Left cardiac atrium (tissue), 4 donors: Measurements from ENCODE around the gene SCYGR1. TPM values are rescaled to one million over a fixed set of nuclear protein-coding genes. Genes with fewer than 3 reads are reported as not detected.

Source experiments
- ATAC-seq, 2 donors: fragments of 200-7000 bp; cut with Tn5 transposase; one replicate each; pipeline ENCODE4 v1.9.1; 2020; ENCODE audit warnings: mild to moderate bottlenecking in 2 of 2, moderate library complexity in 2 of 2
- DNase-seq: peaks from one replicate; pipeline ENCODE4 v3.0.0-alpha.2; 2020
- intact Hi-C, 2 donors: fragments of 100-400 bp; cut with DNase I; formaldehyde crosslinking; loops; one replicate each; pipeline versions ENCODE4 v1.14.1 to v1.15.1; 2022 to 2023
- total RNA-seq, 2 donors: library from RNA; stranded (reverse); fragmentation: NEBNext Ultra II Directional; extraction: Animal tissue kit (Norgen Biotek cat#: 25700); gene quantifications; one replicate each; pipeline ENCODE4 v1.2.1, GENCODE V29; 2021
- donor health status: DM: no; HTN: yes; CAD: no.
- donor health status: DM: no; HTN: yes; CAD: no; lungs with severe emphysema.
- donor health status: DM: yes; HTN: yes; CAD: no.
- donor health status: Dilated cardiomyopathy.

Gene SCYGR1
- total RNA-seq, 2 donors from 2014 or later, result not detected

DNA sequence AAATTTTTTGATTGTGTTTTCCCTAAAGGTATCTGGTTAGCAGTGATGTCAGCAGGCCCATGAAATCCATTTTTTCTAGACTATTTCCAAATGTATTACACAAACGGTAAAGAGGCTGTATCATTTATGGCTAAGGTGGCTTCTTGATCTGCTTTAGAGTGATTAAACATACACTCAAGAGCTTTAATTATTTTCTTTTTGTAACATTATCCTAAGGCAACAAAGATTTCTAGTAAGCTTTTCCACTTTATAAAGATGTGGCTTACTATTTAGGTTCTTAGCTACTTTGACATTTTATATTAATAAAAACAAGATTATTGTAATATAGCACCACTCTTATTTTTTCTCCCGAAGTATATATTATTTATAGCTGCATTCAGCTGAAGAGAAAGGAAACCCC, 46.2 kb downstream of the SCYGR1 start:
- DNase-seq (no peak), ATAC-seq (no peak)
- intact Hi-C loops, result no loop called here

DNA sequence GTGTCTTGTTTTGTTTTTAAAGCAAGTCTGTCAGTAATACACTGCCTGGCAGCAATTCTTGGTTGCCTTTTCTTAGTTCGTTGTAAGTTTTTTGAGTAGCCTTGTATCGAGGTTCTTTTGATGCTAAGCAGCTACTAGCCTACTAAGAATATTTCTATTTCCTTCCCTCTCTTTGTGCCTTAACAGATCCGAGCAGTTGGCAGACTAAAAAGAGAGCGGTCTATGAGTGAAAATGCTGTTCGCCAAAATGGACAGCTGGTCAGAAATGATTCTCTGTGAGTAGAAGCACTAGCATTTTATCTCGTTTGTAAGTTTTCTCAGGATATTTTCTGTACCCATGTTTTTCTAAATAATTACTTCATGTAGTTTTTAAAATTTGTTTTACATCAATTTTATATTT, 47.6 kb downstream of the SCYGR1 start:
- DNase-seq (no peak), ATAC-seq (no peak)
- intact Hi-C loops, result no loop called here

DNA sequence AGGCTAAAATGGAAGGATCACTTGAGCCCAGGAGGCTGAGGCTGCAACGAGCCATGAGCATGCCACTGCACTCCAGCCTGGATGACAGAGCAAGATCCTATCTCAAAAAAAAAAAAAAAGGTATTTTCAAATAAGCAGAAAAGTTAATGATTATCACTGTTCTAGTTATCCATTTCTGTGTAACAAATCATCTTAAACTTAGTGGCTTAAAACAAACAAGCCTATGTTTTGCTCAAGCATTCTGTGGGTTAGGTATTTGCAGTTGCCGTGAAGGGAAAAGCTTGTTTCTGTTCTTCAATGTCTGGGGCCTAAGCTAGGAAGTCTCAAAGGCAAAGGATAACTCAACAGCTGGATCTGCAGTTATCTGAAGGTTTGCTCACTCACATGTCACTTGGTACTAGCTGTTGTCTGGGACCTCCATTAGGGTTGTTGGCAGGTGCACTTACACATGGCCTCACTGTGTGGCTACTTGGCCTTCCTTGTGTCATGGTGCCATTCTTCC, 48.6 kb downstream of the SCYGR1 start:
- intact Hi-C loops, result no loop called here
- DNase-seq (no peak), ATAC-seq (no peak)

Other genes with a start within 250 kb of the SCYGR1 start
- 10 to 100 TPM; 17.2 to 18.7 TPM for gene COL4A4, start 223.7 kb downstream of the SCYGR1 start, total RNA-seq
- 10 to 100 TPM in 1 of 2 donors, 1 to 10 TPM in 1; 6.1 to 13.0 TPM for gene COL4A3, start 223.3 kb downstream of the SCYGR1 start, total RNA-seq
- gene MFF, start 62.7 kb downstream of the SCYGR1 start, total RNA-seq, result 10 to 100 TPM; 69.9 to 70.2 TPM
- gene TM4SF20, start 8.6 kb downstream of the SCYGR1 start, total RNA-seq, result not detected
- 10 to 100 TPM; 61.4 to 78.2 TPM for gene AGFG1, start 84.2 kb upstream of the SCYGR1 start, total RNA-seq
- not detected for gene SCYGR2, start 210.9 kb upstream of the SCYGR1 start, total RNA-seq
- not detected for gene SCYGR3, start 226.9 kb upstream of the SCYGR1 start, total RNA-seq
- not detected for gene SCYGR4, start 229.5 kb upstream of the SCYGR1 start, total RNA-seq